ENCODE results near the gene SEPSECS. TPM values are rescaled to one million over a fixed set of nuclear protein-coding genes. Genes with fewer than 3 reads are reported as not detected.
"Not testable (repeated sequence)": the region's sequence is repeated elsewhere in the genome, so short reads cannot be mapped to it uniquely, and the experiment has no call there.

Gene SEPSECS
- total RNA-seq, 1 donor from 2014 or later, result 13.4 TPM

DNA sequence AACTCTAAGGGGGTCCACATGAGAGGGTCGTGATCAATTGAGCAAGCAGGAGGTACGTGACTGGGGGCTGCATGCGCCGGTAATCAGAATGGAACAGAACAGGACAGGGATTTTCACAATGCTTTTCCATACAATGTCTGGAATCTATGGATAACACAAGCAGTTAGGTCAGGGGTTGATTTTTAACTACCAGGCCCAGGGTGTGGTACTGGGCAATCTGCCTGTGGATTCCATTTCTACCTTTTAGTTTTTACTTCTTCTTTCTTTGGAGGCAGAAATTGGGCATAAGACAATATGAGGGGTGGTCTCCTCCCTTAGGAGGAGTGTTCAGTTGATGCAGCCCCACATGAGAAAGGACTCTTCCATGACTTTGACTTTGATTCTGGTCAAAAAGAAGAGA is 76.8 kb downstream of the SEPSECS start:
- H3K4me3 Mint-ChIP-seq (ENCODE audit: low read depth); H3K27ac Mint-ChIP-seq; intact Hi-C loops (cut with micrococcal nuclease); H3K4me1 Mint-ChIP-seq (ENCODE audit: low read depth); DNase-seq (ENCODE audit: low spot score); H3K36me3 Mint-ChIP-seq (ENCODE audit: low read depth); H3K9me3 Mint-ChIP-seq: not testable (repeated sequence)
- peaks cover 28% of the 10 kb centered on the region for H3K27me3 Mint-ChIP-seq (ENCODE audit: low read depth)

DNA sequence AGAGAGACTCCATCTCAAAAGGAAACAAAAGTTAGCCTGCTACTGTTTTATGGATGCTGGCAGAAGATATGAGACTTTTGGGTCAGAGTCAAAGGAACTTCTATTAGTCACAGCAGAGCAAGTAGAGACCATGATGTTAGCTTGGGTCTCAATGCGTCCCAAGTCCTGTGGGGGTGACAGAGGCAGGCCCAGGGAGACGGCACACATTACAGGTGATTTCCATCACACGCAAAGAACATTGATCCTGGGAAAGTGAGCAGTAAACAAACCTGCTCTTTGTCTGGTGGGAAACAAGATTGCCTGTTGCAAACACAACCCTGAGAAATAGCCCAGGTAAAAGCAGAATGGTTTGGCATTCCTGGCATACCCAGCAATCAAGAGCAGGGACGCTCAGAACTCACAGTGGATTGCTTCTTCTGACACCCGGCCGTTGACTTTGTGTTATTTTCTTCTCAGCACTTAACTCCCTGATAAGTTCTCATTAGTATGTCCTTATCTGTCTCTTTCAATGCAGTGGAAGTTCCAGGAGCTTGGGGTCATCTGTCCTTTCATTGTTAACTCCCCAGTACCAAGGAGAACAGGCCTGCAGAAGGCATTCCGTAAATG is 78.3 kb downstream of the SEPSECS start:
- peaks cover 16% of the 10 kb centered on the region for H3K27me3 Mint-ChIP-seq (ENCODE audit: low read depth)
- DNase-seq (ENCODE audit: low spot score), result no peak
- H3K9me3 Mint-ChIP-seq, result no peaks in the 10 kb centered on the region
- no peaks in the 10 kb centered on the region for H3K4me1 Mint-ChIP-seq (ENCODE audit: low read depth)
- no peak overlapping the region for H3K27ac Mint-ChIP-seq
- no peaks in the 10 kb centered on the region for H3K36me3 Mint-ChIP-seq (ENCODE audit: low read depth)
- intact Hi-C loops (cut with micrococcal nuclease), result no loop called here
- no peak overlapping the region for H3K4me3 Mint-ChIP-seq (ENCODE audit: low read depth)

DNA sequence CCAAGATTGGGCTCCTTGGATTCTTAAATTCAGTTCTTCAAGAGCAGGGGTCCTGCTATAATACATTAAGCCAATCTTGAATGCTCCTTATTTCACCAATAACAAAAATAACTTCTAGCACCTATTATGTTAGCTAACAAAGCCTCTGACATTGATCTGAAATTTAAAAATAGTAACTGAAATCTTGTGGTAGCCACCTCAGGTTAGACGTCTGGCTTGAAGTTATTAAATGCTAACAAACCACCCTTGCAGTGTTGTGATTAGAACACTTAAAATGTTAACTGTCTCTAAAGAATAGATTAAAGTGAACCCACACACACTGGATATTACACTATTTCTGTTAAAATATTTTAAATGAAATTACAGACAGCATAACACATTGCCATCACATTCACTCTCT is 79.7 kb downstream of the SEPSECS start:
- H3K9me3 Mint-ChIP-seq, result no peaks in the 10 kb centered on the region
- no peaks in the 10 kb centered on the region for H3K4me1 Mint-ChIP-seq (ENCODE audit: low read depth)
- peaks cover 8% of the 10 kb centered on the region for H3K27me3 Mint-ChIP-seq (ENCODE audit: low read depth)
- no peak overlapping the region for H3K4me3 Mint-ChIP-seq (ENCODE audit: low read depth)
- no peak overlapping the region for H3K27ac Mint-ChIP-seq
- intact Hi-C loops (cut with micrococcal nuclease), result no loop called here
- H3K36me3 Mint-ChIP-seq (ENCODE audit: low read depth), result no peaks in the 10 kb centered on the region
- no peak for DNase-seq (ENCODE audit: low spot score)

DNA sequence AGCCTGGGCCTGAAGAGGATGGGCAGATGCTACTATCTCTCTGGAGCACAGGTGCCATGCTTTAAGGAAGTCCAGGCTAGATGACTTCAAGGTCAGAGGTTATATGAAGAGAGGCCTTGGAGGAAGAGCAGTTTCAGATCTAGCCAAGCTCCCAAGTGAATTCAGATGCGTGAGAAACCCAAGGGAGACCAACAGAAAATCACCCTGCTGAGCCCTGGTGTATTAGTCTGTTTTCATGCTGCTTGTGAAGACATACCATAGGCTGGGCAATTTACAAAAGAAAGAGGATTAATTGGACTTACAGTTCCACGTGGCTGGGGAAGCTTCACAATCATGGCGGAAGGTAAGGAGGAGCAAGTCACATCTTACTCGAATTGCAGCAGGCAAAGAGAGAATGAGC is 81.7 kb downstream of the SEPSECS start:
- Mint-ChIP-seq H3K27me3 (ENCODE audit: low read depth) (peaks cover 5% of the 10 kb centered on the region), H3K27ac (no peak overlapping the region), H3K9me3 (no peaks in the 10 kb centered on the region), H3K4me1 (ENCODE audit: low read depth) (no peaks in the 10 kb centered on the region), H3K4me3 (ENCODE audit: low read depth) (no peak overlapping the region), H3K36me3 (ENCODE audit: low read depth) (no peaks in the 10 kb centered on the region)
- intact Hi-C loops (cut with micrococcal nuclease), result no loop called here
- DNase-seq (ENCODE audit: low spot score), result no peak

DNA sequence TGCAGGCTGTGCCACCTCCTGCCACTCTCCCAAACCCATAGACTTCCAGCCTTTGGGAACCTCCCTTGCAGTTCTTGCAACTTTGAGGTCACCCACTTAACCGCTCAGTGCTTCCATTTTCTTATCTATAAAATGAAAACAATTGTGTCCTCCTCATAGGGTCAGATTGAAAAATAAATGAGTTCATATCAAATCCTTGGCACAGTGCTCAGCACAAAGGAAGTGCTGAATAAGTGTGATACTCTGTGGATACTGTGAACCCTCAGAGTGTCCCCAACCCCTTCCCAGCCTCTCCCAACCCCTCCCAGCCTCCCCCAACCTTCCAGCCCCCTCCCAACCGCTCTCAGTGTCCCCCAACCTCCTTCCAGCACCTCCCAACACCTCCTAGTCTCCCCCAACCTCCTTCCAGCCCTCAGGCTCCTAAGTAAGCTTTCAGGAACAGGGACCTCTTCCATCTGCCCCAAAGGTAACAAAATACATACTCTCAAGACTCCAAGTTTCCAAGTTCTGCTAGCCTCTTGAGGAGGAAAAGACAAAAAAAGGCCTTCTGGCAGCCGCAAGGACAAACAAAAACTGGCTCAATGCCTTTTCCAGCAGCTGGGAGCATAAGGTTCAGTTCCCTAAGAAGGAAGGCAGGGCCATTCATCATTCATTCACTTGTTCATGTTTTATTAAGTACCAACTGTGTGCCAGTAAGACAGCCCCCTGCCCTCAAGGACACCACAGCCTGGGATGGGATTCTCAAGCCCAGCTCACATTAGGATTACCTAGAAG is 83.4 kb downstream of the SEPSECS start:
- Mint-ChIP-seq H3K9me3 (no peaks in the 10 kb centered on the region), H3K36me3 (ENCODE audit: low read depth) (no peaks in the 10 kb centered on the region), H3K4me3 (ENCODE audit: low read depth) (no peak overlapping the region), H3K4me1 (ENCODE audit: low read depth) (no peaks in the 10 kb centered on the region), H3K27ac (no peak overlapping the region), H3K27me3 (ENCODE audit: low read depth) (peaks cover 4% of the 10 kb centered on the region)
- intact Hi-C loops (cut with micrococcal nuclease), result no loop called here
- no peak for DNase-seq (ENCODE audit: low spot score)

DNA sequence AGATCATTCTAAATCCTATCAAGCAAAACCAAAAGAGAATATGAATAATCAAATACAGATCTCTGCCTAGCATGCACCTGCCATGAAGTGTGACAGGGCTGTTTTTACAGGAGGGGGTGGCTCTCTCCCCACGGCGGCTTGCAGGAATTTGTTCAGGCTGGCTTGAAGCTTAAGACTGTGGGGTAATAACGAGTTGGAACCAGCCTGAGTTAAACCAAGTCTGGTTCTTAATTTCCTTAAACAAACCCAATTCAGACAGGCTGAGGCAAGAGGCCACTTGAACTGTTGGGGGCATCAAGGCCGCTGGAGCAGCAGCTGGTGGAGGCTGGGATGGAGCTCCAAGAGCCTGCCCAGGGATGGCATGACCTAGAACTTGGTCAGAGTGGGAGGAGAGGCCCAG is 84.4 kb downstream of the SEPSECS start:
- no peaks in the 10 kb centered on the region for H3K4me1 Mint-ChIP-seq (ENCODE audit: low read depth)
- no peaks in the 10 kb centered on the region for H3K36me3 Mint-ChIP-seq (ENCODE audit: low read depth)
- intact Hi-C loops (cut with micrococcal nuclease), result no loop called here
- no peak overlapping the region for H3K27ac Mint-ChIP-seq
- H3K4me3 Mint-ChIP-seq (ENCODE audit: low read depth), result no peak overlapping the region
- H3K27me3 Mint-ChIP-seq (ENCODE audit: low read depth), result peaks cover 2% of the 10 kb centered on the region
- no peaks in the 10 kb centered on the region for H3K9me3 Mint-ChIP-seq
- DNase-seq (ENCODE audit: low spot score), result no peak

DNA sequence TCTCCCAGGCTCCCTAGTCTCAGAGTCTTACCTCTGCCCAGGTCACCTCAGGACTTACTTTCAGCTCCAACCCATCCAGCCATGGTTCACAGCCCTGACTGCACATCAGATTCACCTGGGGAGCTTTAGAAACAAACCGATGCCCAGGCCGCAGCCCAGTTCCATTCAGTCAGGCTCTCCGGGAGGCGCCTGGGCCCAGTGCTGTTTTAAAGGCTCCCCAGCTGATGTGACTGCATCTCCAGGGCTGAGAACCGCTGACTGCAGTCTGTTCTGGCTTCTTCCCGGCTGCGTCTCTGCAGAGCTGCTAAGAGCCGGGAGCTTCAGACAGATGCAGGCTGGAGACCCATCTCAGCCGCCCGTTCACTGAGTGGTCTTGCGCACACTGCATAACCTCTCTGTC is 85.1 kb downstream of the SEPSECS start:
- Mint-ChIP-seq H3K4me1 (ENCODE audit: low read depth) (no peaks in the 10 kb centered on the region), H3K27me3 (ENCODE audit: low read depth) (peaks cover 2% of the 10 kb centered on the region)

DNA sequence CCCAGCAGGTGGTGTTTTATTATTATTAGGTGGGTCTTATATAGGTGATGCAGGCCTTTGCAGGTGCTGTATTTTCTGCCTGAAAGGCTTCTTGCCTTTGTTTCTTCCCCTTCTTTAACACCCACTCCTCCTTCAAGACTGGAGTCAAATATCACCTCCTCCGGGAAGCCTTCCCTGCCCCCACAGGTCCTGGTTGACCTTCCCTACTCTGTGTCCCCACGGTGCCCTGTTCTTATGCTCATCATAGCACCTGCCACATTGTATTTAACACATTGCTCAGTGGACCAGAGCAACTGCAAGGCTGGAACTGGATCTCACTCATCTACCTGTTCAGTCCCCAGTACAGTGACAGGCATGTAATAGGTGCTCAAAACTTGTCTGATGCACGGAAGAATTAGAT is 89.7 kb downstream of the SEPSECS start:
- no peak overlapping the region for H3K4me3 Mint-ChIP-seq (ENCODE audit: low read depth)
- no peaks in the 10 kb centered on the region for H3K4me1 Mint-ChIP-seq (ENCODE audit: low read depth)
- H3K36me3 Mint-ChIP-seq (ENCODE audit: low read depth), result no peaks in the 10 kb centered on the region
- no peak for DNase-seq (ENCODE audit: low spot score)
- no peaks in the 10 kb centered on the region for H3K9me3 Mint-ChIP-seq
- intact Hi-C loops (cut with micrococcal nuclease), result no loop called here
- no peak overlapping the region for H3K27ac Mint-ChIP-seq
- peaks cover 6% of the 10 kb centered on the region for H3K27me3 Mint-ChIP-seq (ENCODE audit: low read depth)

More for the DNA sequence above, 85.1 kb downstream of the SEPSECS start:
- H3K4me3 Mint-ChIP-seq (ENCODE audit: low read depth), result no peak overlapping the region
- no peak overlapping the region for H3K27ac Mint-ChIP-seq
- H3K9me3 Mint-ChIP-seq, result no peaks in the 10 kb centered on the region
- no peak for DNase-seq (ENCODE audit: low spot score)
- H3K36me3 Mint-ChIP-seq (ENCODE audit: low read depth), result no peaks in the 10 kb centered on the region
- intact Hi-C loops (cut with micrococcal nuclease), result no loop called here

Other genes with a start within 250 kb of the SEPSECS start
- not detected in 2 replicates for gene CCDC149, start 247.4 kb downstream of the SEPSECS start, total RNA-seq
- gene LGI2, start 129.5 kb downstream of the SEPSECS start, total RNA-seq, result not detected in 2 replicates
- gene PI4K2B, start 73.6 kb upstream of the SEPSECS start, total RNA-seq, result 38.6 and 40.7 TPM in 2 replicates
- gene ZCCHC4, start 152.3 kb upstream of the SEPSECS start, total RNA-seq, result 14.8 and 15.1 TPM in 2 replicates
- gene ANAPC4, start 216.8 kb upstream of the SEPSECS start, total RNA-seq, result 39.5 and 40.9 TPM in 2 replicates